ENCODE measurements around the gene FLII. TPM values are rescaled to one million over a fixed set of nuclear protein-coding genes. Genes with fewer than 3 reads are reported as not detected.

FLII gene
- total and polyA plus RNA-seq, 2 of the 13 experiments (the other 11 are each of a cell fraction or from before 2014, with no cell fraction given): 130 to 303 TPM

DNA sequence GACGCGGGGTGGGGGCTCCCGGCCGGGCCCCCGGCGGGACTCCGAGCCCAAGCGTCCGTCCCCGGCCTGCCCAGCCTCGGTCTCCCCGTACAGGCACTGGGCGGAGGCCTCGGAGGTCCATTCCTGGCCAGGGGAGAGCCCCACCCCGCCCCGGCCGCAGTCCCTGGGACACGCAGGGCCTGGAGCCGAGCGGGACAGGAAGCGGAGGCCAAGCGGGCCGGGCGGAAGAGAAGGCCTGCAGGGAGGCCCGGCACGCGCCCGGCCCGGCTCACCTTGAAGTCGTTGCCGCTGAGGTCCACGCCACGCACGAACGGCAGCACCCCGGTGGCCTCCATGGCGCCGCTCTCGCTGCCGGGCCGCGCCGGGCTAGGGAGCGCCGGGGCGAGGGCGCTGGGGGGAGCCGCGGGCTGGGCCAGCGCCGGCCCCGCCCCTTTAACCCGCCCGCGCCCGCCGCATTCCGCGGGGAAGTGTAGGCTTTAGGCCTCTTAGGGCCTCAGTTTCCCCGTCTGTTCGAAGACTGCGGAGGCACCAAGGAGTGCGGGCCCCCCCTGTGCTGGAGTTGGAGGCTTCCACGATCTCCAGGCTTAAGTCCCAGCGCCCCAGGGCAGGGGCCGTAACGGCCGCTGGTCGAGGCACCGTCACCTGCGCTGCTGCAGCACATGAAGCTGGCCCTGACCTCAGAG lies at the start of gene FLII (continued):
- TF ChIP-seq ZNF10 (CRISPR knock-in tag; IDR thresholded peaks at IDR 0.05; ENCODE audit: borderline replicate concordance, low read depth) (no peak), PHF8 (CRISPR knock-in tag; IDR thresholded peaks at IDR 0.05) (peak; percentile 86), KMT2B (CRISPR knock-in tag; IDR thresholded peaks at IDR 0.05) (no peak), MIER2 (CRISPR knock-in tag; IDR thresholded peaks at IDR 0.05) (no peak), ARNTL (CRISPR knock-in tag; IDR thresholded peaks at IDR 0.05) (no peak), KLF16 (CRISPR knock-in tag; IDR thresholded peaks at IDR 0.05) (0 out of 4 replicates have a peak, but pooled peaks of 1 of the 2 experiments have one; percentile 14), ZNF468 (CRISPR knock-in tag; IDR thresholded peaks at IDR 0.05) (0 out of 2 replicates have a peak, but pooled peaks have one; percentile 69), NR1H2 (CRISPR knock-in tag; IDR thresholded peaks at IDR 0.05; ENCODE audit: borderline replicate concordance, low read depth) (0 out of 2 replicates have a peak, but pooled peaks have one; percentile 58), ZNF263 (CRISPR knock-in tag; IDR thresholded peaks at IDR 0.05) (no peak; the same call in 1 of the 2 replicates), KLF9 (CRISPR knock-in tag; IDR thresholded peaks at IDR 0.05; ENCODE audit: low read depth) (no peak), KAT2B (IDR thresholded peaks at IDR 0.05; ENCODE audit: borderline replicate concordance, low read depth, low read length) (no peak), ZNF451 (CRISPR knock-in tag; IDR thresholded peaks at IDR 0.05) (0 out of 2 replicates have a peak, but pooled peaks have one; percentile 37), HHEX (CRISPR knock-in tag; IDR thresholded peaks at IDR 0.05) (no peak), ZNF788 (CRISPR knock-in tag; IDR thresholded peaks at IDR 0.05; ENCODE audit: borderline replicate concordance) (peak; percentile 62; the same call in 1 of the 2 replicates)
- TF ChIP-seq, protein P1, sequence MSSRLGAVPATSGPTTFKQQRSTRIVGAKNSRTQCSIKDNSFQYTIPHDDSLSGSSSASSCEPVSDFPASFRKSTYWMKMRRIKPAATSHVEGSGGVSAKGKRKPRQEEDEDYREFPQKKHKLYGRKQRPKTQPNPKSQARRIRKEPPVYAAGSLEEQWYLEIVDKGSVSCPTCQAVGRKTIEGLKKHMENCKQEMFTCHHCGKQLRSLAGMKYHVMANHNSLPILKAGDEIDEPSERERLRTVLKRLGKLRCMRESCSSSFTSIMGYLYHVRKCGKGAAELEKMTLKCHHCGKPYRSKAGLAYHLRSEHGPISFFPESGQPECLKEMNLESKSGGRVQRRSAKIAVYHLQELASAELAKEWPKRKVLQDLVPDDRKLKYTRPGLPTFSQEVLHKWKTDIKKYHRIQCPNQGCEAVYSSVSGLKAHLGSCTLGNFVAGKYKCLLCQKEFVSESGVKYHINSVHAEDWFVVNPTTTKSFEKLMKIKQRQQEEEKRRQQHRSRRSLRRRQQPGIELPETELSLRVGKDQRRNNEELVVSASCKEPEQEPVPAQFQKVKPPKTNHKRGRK (CRISPR knock-in tag; IDR thresholded peaks at IDR 0.05): no peak
- TF ChIP-seq, protein P2, sequence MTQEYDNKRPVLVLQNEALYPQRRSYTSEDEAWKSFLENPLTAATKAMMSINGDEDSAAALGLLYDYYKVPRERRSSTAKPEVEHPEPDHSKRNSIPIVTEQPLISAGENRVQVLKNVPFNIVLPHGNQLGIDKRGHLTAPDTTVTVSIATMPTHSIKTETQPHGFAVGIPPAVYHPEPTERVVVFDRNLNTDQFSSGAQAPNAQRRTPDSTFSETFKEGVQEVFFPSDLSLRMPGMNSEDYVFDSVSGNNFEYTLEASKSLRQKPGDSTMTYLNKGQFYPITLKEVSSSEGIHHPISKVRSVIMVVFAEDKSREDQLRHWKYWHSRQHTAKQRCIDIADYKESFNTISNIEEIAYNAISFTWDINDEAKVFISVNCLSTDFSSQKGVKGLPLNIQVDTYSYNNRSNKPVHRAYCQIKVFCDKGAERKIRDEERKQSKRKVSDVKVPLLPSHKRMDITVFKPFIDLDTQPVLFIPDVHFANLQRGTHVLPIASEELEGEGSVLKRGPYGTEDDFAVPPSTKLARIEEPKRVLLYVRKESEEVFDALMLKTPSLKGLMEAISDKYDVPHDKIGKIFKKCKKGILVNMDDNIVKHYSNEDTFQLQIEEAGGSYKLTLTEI (CRISPR knock-in tag; conservative IDR thresholded peaks at IDR 0.05): no peak
- TF ChIP-seq, protein P3, sequence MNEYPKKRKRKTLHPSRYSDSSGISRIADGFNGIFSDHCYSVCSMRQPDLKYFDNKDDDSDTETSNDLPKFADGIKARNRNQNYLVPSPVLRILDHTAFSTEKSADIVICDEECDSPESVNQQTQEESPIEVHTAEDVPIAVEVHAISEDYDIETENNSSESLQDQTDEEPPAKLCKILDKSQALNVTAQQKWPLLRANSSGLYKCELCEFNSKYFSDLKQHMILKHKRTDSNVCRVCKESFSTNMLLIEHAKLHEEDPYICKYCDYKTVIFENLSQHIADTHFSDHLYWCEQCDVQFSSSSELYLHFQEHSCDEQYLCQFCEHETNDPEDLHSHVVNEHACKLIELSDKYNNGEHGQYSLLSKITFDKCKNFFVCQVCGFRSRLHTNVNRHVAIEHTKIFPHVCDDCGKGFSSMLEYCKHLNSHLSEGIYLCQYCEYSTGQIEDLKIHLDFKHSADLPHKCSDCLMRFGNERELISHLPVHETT (CRISPR knock-in tag; conservative IDR thresholded peaks at IDR 0.05): no peak; the same call in 1 of the 2 replicates
- TF ChIP-seq, protein P4, sequence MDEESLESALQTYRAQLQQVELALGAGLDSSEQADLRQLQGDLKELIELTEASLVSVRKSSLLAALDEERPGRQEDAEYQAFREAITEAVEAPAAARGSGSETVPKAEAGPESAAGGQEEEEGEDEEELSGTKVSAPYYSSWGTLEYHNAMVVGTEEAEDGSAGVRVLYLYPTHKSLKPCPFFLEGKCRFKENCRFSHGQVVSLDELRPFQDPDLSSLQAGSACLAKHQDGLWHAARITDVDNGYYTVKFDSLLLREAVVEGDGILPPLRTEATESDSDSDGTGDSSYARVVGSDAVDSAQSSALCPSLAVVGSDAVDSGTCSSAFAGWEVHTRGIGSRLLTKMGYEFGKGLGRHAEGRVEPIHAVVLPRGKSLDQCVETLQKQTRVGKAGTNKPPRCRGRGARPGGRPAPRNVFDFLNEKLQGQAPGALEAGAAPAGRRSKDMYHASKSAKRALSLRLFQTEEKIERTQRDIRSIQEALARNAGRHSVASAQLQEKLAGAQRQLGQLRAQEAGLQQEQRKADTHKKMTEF (CRISPR knock-in tag; IDR thresholded peaks at IDR 0.05): peak; percentile 80
- TF ChIP-seq, protein P5, sequence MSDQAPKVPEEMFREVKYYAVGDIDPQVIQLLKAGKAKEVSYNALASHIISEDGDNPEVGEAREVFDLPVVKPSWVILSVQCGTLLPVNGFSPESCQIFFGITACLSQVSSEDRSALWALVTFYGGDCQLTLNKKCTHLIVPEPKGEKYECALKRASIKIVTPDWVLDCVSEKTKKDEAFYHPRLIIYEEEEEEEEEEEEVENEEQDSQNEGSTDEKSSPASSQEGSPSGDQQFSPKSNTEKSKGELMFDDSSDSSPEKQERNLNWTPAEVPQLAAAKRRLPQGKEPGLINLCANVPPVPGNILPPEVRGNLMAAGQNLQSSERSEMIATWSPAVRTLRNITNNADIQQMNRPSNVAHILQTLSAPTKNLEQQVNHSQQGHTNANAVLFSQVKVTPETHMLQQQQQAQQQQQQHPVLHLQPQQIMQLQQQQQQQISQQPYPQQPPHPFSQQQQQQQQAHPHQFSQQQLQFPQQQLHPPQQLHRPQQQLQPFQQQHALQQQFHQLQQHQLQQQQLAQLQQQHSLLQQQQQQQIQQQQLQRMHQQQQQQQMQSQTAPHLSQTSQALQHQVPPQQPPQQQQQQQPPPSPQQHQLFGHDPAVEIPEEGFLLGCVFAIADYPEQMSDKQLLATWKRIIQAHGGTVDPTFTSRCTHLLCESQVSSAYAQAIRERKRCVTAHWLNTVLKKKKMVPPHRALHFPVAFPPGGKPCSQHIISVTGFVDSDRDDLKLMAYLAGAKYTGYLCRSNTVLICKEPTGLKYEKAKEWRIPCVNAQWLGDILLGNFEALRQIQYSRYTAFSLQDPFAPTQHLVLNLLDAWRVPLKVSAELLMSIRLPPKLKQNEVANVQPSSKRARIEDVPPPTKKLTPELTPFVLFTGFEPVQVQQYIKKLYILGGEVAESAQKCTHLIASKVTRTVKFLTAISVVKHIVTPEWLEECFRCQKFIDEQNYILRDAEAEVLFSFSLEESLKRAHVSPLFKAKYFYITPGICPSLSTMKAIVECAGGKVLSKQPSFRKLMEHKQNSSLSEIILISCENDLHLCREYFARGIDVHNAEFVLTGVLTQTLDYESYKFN (CRISPR knock-in tag; conservative IDR thresholded peaks at IDR 0.05): 0 out of 2 replicates have a peak, but pooled peaks have one; percentile 28

All from HepG2 (cell line).